ENCODE data around the gene CDK9.

DNA sequence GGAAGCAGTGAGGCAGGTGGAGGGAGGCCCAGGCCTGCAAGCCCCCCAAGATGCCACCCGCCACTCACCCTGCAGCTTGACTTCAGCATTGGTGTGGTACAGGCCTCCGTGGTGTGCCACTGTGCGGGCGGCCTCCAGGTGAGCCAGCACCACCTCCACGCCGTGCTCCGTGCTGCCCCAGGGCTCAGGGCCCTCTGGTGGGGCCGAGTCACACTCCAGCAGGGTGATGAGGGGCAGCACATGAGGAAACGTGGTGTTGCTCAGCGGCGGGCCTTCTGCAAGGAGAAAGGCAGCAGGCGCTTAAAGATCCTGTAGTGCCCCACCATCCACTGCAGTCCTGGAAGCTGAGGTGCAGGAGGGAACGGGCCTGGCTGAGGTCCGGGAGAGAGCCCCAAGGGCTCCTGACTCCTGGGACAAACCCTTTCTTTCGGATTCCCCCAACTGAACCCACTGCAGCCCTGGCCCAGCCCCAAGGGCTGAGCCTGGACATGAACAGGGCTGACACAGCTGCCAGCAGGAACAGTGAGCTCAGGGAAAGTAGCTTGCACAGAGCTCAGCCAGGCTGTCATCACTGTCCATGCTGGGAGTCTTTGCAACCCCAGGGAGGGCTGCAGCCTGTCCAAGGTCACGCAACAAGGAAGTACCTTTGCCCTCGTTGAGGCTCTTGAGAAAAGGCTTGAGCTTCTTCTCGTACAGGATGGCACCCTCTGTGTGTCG lies 46.1 kb upstream of the CDK9 start:
- TF ChIP-seq, protein P1, sequence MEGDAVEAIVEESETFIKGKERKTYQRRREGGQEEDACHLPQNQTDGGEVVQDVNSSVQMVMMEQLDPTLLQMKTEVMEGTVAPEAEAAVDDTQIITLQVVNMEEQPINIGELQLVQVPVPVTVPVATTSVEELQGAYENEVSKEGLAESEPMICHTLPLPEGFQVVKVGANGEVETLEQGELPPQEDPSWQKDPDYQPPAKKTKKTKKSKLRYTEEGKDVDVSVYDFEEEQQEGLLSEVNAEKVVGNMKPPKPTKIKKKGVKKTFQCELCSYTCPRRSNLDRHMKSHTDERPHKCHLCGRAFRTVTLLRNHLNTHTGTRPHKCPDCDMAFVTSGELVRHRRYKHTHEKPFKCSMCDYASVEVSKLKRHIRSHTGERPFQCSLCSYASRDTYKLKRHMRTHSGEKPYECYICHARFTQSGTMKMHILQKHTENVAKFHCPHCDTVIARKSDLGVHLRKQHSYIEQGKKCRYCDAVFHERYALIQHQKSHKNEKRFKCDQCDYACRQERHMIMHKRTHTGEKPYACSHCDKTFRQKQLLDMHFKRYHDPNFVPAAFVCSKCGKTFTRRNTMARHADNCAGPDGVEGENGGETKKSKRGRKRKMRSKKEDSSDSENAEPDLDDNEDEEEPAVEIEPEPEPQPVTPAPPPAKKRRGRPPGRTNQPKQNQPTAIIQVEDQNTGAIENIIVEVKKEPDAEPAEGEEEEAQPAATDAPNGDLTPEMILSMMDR (IDR thresholded peaks at IDR 0.05 in 8 of 11, conservative IDR thresholded peaks at IDR 0.05 in 3 of 11) = no peak
- TF ChIP-seq POLR2A (IDR thresholded peaks at IDR 0.05) = no peak

Data from spleen (tissue), 7 donors.